Panc1 (cell line): ENCODE results near the gene PCGF6. TPM values are rescaled to one million over a fixed set of nuclear protein-coding genes. Genes with fewer than 3 reads are reported as not detected.

Experiments used
- ATAC-seq: fragments of 200-7000 bp; cut with Tn5 transposase; 2 replicates; pipeline ENCODE4 v1.9.1; 2020; ENCODE audit warnings: mild to moderate bottlenecking, moderate library complexity
- BruUV-seq: library from RNA; stranded (reverse); fragments of 400-500 nt; replicated peaks from 2 replicates; lab custom pipeline; 2021; lab: Mats Ljungman, UMichigan
- CTCF ChIA-PET: fragments of 300-600 bp; sonication (Branson Sonifier 250); formaldehyde crosslinking; loops from one replicate; lab custom pipeline; 2022; ENCODE audit warnings: antibody characterized with exemption; lab: Charles Lee
- POLR2A ChIA-PET: fragments of 300-600 bp; sonication (Branson Sonifier 250); formaldehyde crosslinking; loops from one replicate; lab custom pipeline; 2022; ENCODE audit warnings: antibody characterized with exemption; lab: Charles Lee
- DNase-seq: peaks from one replicate; pipeline ENCODE4 v3.0.0-alpha.2; 2010; ENCODE audit warnings: low read depth, low spot score
- H3K27ac ChIP-seq: 2 replicates; pipeline ENCODE4 v1.5.1; 2011; ENCODE audit warnings: mild to moderate bottlenecking, low read length, inconsistent platforms
- H3K27me3 ChIP-seq: fragments of 200-500 bp; sonication (Bioruptor generic); 2 replicates; pipeline ENCODE4 v1.6.0; 2014; ENCODE audit warnings: low read length, inconsistent platforms; ENCODE audit not compliant: control insufficient read depth, insufficient read depth
- H3K36me3 ChIP-seq: fragments of 200-500 bp; sonication (Bioruptor generic); 2 replicates; pipeline ENCODE4 v1.5.1; 2014; ENCODE audit warnings: inconsistent platforms, mild to moderate bottlenecking, low read length, moderate library complexity; ENCODE audit not compliant: control insufficient read depth, insufficient read depth
- H3K4me1 ChIP-seq: 2 replicates; pipeline ENCODE4 v1.5.1; 2011; ENCODE audit warnings: inconsistent platforms, mild to moderate bottlenecking, low read length, moderate library complexity; ENCODE audit not compliant: control insufficient read depth, insufficient read depth
- H3K4me3 ChIP-seq, 2 experiments: 2 replicates each; pipeline ENCODE4 v1.5.1; 2011 to 2012; ENCODE audit warnings: low read depth in 2 of 2, low read length in 2 of 2, mild to moderate bottlenecking in 2 of 2, inconsistent platforms in 1 of 2, moderate library complexity in 1 of 2
- H3K9me3 ChIP-seq: fragments of 200-500 bp; sonication (Bioruptor generic); 2 replicates; pipeline ENCODE4 v1.5.1; 2014; ENCODE audit warnings: low read depth, mild to moderate bottlenecking, inconsistent platforms, low read length, moderate library complexity; ENCODE audit not compliant: control insufficient read depth, insufficient read depth
- POLR2AphosphoS5 ChIP-seq: IDR thresholded peaks from 2 replicates; pipeline ENCODE4 v1.6.1; 2012; ENCODE audit warnings: mild to moderate bottlenecking, low read depth, low read length, moderate library complexity
- SIN3A ChIP-seq: IDR thresholded peaks from 2 replicates; pipeline ENCODE4 v1.6.1; 2012; ENCODE audit warnings: low read depth, mild to moderate bottlenecking, low read length, moderate library complexity, borderline replicate concordance; ENCODE audit not compliant: insufficient read depth
- TCF7L2 ChIP-seq: IDR thresholded peaks from 2 replicates; pipeline ENCODE4 v1.6.1; 2011; ENCODE audit warnings: mild to moderate bottlenecking, low read depth, low read length, inconsistent platforms
- in situ Hi-C: cut with HindIII; loops from 2 replicates; pipeline ENCODE4 v1.10.0; 2016; ENCODE audit warnings: low sequenced_read_pairs, low pct_unique_long_range_greater_than_20kb
- intact Hi-C: fragments of 100-400 bp; cut with micrococcal nuclease; formaldehyde crosslinking; loops from one replicate; pipeline ENCODE4 v1.10.0; 2022; ENCODE audit not compliant: unreplicated experiment
- total RNA-seq: library from RNA; stranded (reverse); gene quantifications from one replicate; pipeline ENCODE4 v1.2.1, GENCODE V29; 2021; ENCODE audit not compliant: unreplicated experiment
- TF ChIP-seq, protein P1 (sequence below), 2 experiments: IDR thresholded peaks; 2 replicates each; pipeline ENCODE4 v1.6.1; 2011 to 2012; ENCODE audit warnings: low read depth in 2 of 2, control low read depth in 1 of 2, low read length in 1 of 2, mild to moderate bottlenecking in 1 of 2, moderate library complexity in 1 of 2; ENCODE audit not compliant: insufficient read depth in 1 of 2
- TF ChIP-seq, protein P2 (sequence below): fragments of 450-650 bp; IDR thresholded peaks from 2 replicates; pipeline ENCODE4 v1.5.1; 2017; ENCODE audit warnings: mild to moderate bottlenecking

PCGF6 gene
- total RNA-seq, 1 experiment from 2014 or later = 18.0 TPM

DNA sequence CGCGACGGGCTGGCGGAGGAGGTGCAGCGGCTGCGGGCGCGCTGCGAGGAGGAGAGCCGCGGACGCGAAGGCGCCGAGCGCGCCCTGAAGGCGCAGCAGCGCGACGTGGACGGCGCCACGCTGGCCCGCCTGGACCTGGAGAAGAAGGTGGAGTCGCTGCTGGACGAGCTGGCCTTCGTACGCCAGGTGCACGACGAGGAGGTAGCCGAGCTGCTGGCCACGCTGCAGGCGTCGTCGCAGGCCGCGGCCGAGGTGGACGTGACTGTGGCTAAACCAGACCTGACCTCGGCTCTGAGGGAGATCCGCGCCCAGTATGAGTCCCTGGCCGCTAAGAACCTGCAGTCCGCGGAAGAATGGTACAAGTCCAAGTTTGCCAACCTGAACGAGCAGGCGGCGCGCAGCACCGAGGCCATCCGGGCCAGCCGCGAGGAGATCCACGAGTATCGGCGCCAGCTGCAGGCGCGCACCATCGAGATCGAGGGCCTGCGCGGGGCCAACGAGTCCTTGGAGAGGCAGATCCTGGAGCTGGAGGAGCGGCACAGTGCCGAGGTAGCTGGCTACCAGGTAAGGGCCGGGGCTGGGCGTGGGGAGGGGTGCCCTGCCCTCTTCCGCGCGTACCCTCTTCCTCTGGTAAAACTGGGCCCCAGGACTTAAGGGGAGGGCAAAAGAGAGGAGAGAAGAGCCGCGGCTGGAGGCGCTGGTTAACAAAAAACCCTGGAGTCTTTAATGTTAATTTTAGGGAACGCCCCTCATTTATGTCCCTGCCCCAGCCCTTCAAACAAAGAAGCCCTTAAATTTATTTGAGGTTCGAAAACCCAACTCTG, 73.0 kb downstream of the PCGF6 start:
- no peak for TF ChIP-seq SIN3A
- no peak for TF ChIP-seq TCF7L2
- TF ChIP-seq, protein P1, sequence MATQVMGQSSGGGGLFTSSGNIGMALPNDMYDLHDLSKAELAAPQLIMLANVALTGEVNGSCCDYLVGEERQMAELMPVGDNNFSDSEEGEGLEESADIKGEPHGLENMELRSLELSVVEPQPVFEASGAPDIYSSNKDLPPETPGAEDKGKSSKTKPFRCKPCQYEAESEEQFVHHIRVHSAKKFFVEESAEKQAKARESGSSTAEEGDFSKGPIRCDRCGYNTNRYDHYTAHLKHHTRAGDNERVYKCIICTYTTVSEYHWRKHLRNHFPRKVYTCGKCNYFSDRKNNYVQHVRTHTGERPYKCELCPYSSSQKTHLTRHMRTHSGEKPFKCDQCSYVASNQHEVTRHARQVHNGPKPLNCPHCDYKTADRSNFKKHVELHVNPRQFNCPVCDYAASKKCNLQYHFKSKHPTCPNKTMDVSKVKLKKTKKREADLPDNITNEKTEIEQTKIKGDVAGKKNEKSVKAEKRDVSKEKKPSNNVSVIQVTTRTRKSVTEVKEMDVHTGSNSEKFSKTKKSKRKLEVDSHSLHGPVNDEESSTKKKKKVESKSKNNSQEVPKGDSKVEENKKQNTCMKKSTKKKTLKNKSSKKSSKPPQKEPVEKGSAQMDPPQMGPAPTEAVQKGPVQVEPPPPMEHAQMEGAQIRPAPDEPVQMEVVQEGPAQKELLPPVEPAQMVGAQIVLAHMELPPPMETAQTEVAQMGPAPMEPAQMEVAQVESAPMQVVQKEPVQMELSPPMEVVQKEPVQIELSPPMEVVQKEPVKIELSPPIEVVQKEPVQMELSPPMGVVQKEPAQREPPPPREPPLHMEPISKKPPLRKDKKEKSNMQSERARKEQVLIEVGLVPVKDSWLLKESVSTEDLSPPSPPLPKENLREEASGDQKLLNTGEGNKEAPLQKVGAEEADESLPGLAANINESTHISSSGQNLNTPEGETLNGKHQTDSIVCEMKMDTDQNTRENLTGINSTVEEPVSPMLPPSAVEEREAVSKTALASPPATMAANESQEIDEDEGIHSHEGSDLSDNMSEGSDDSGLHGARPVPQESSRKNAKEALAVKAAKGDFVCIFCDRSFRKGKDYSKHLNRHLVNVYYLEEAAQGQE (IDR thresholded peaks at IDR 0.05; ENCODE audit: insufficient read depth in 1 of 2, low read depth in 2 of 2, low read length in 1 of 2) = peak in 1 of 2 experiments; percentile 48; a peak in 1 of 4 replicates
- CTCF ChIA-PET = no interaction called here
- H3K4me1 ChIP-seq = peaks cover 10% of the 10 kb centered on the region
- no TSS peak for BruUV-seq
- in situ Hi-C loops = no loop called here
- POLR2A ChIA-PET = no interaction called here
- ATAC-seq = no peak
- H3K9me3 ChIP-seq = no peaks in the 10 kb centered on the region
- H3K4me3 ChIP-seq = peak overlapping the region in 1 of 2 experiments; percentile 12; a peak in 1 of 4 replicates
- no peaks in the 10 kb centered on the region for H3K36me3 ChIP-seq
- DNase-seq = no peak
- peaks cover 10% of the 10 kb centered on the region for H3K27me3 ChIP-seq
- H3K27ac ChIP-seq = no peak overlapping the region
- intact Hi-C loops = no loop called here

DNA sequence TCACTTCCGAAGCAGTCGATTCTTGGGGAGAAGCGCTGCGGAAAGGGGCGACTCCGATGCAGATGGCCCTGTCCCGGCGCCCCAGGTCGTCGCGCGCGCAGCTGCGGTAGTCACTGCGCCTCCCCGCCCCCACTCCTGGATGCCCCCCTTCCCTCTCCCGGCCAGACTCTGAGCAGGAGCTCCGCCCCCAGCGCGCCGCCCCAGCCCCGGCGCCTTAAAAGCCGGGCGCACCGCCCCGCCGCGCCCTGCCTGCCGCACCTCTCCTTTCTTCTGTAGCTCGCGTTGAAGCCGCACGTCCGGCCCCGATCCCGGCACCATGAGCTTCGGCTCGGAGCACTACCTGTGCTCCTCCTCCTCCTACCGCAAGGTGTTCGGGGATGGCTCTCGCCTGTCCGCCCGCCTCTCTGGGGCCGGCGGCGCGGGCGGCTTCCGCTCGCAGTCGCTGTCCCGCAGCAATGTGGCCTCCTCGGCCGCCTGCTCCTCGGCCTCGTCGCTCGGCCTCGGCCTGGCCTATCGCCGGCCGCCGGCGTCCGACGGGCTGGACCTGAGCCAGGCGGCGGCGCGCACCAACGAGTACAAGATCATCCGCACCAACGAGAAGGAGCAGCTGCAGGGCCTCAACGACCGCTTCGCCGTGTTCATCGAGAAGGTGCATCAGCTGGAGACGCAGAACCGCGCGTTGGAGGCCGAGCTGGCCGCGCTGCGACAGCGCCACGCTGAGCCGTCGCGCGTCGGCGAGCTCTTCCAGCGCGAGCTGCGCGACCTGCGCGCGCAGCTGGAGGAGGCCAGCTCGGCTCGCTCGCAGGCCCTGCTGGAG, 73.8 kb downstream of the PCGF6 start, which contains the start of gene INA:
Gene INA, plus strand, starts transcription at position 243 of the 817 bp plus-strand sequence. Its CDS starts 74 bp downstream, at position 317.
- POLR2A ChIA-PET = no interaction called here
- Histone ChIP-seq H3K27me3 (peaks cover 10% of the 10 kb centered on the region), H3K4me3 (peak within 1 kb of the TSS in 1 of 2 experiments; percentile 12; a peak in 1 of 4 replicates), H3K4me1 (peaks cover 11% of the 10 kb centered on the region), H3K9me3 (no peaks in the 10 kb centered on the region), H3K36me3 (no peaks in the 10 kb centered on the region), H3K27ac (no peak within 1 kb of the TSS)
- no TSS peak for BruUV-seq
- intact Hi-C loops (no loop called here), in situ Hi-C loops (no loop called here)
- ATAC-seq = no peak
- no peak for DNase-seq
- TF ChIP-seq, protein P2, sequence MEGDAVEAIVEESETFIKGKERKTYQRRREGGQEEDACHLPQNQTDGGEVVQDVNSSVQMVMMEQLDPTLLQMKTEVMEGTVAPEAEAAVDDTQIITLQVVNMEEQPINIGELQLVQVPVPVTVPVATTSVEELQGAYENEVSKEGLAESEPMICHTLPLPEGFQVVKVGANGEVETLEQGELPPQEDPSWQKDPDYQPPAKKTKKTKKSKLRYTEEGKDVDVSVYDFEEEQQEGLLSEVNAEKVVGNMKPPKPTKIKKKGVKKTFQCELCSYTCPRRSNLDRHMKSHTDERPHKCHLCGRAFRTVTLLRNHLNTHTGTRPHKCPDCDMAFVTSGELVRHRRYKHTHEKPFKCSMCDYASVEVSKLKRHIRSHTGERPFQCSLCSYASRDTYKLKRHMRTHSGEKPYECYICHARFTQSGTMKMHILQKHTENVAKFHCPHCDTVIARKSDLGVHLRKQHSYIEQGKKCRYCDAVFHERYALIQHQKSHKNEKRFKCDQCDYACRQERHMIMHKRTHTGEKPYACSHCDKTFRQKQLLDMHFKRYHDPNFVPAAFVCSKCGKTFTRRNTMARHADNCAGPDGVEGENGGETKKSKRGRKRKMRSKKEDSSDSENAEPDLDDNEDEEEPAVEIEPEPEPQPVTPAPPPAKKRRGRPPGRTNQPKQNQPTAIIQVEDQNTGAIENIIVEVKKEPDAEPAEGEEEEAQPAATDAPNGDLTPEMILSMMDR = no peak
- no peak for TF ChIP-seq POLR2AphosphoS5
- TF ChIP-seq TCF7L2 = no peak
- TF ChIP-seq SIN3A = no peak
- TF ChIP-seq, protein P1 (IDR thresholded peaks at IDR 0.05; ENCODE audit: insufficient read depth in 1 of 2, low read depth in 2 of 2, low read length in 1 of 2) = no peak; a peak in 1 of 4 replicates
- CTCF ChIA-PET = no interaction called here
